GM18507 (cell line): Measurements from ENCODE around the gene RASA2.
"Not testable (repeated sequence)": the region's sequence is repeated elsewhere in the genome, so short reads cannot be mapped to it uniquely, and the experiment has no call there.

ENCODE experiments used
- DNase-seq: peaks from one replicate; pipeline ENCODE4 v3.0.0; 2011; ENCODE audit warnings: low read depth; ENCODE audit not compliant: insufficient read length; ENCODE audit errors: extremely low spot score
- FAIRE-seq: peaks from 2 replicates; lab custom pipeline; 2011; peaks lifted over from hg19 to GRCh38; lab: Jason Lieb, UNC

Gene RASA2

DNA sequence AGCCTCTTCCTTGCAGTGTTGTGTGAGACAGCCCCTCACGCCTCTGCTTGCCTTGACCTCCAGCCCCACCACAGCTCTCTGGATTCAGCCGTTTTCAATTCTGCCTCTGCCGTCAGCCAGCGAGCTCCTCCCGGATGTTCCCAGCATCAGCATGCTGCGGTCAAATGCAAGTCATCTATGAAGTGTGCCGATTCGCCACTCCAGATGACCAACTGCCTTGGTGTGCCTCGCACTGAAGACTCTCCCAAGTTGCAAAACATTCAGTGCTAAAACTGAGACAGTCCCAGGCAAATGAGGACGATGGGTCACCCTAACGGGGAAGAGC, 30.6 kb upstream of the RASA2 start:
- no peak for DNase-seq
- no peak for FAIRE-seq

DNA sequence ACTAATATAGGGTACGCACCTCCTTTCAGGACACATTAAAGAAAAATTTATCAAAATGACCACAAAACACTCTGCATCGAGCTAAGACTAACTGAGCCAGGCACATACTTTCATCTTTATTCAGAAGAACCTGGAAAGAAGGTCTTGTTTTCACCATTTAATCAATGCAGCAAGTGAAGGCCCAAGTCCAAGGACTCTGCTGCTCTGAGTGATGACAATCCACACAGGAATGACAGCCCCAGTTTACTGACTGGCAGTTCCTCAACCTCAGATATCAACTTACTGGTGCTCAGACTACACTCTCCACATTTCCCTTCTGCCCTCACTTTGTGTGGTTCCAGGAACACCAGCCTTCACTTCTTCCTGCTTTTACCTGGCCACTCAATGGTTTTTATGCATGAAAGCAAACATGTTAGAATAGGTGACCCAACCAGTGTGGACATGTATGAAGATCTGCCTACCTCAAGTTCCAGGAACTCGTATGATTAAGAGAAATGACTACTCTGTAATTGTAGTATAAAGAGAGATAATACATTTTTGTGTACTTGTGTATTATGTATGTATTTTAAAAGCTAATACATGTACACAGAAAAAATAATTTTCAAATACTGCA, 29.1 kb upstream of the RASA2 start:
- FAIRE-seq = no peak
- no peak for DNase-seq

DNA sequence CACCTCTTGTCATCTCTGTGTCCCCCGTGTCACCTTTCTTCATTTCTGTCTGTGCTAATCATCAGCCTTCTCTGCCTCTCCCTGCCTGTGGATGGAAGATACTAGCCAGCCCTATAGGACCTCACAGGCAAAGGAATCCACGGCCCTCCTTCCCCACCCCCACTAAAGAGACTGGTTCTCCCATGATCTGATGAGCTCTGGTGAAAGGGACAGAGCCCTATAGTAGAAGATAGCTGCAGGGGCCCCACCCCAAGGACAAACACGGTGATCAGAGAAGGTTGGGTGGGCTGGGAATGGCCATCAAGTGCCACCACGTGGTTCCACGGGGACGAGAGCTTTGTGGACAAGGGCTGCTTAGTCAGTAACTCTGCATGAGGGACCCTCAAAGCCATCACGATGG, 27.8 kb upstream of the RASA2 start:
- FAIRE-seq (no peak), DNase-seq (no peak)

DNA sequence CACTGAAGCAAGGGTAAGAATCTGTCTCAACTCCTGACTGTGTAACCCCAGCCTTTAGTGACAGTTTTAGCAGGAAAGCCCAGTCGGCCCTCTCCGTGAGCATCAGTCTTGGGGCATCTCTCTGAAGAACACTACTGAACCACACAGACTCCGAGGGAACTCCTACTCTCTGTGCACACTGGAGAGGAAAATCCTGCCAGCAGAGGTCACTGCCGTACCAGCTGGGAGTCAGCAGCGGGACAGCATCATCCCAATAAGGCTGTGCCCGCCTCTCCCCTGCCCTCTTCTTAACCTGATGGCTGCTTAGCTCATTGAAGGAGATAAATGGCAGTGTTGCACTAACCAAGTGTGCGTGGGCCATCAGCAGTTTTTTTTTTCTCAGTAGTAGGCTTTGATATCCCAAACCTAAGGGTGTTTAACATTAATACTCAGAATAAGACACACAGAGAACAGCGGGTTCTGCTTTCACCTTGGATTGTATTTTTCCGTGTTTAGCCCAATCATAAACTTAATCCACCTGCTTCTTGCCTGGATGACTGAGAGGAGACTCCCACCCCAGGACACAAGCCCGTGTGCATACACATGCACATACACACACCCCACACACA, 26.6 kb upstream of the RASA2 start:
- peak; percentile 64 for DNase-seq
- FAIRE-seq = peak; percentile 67

DNA sequence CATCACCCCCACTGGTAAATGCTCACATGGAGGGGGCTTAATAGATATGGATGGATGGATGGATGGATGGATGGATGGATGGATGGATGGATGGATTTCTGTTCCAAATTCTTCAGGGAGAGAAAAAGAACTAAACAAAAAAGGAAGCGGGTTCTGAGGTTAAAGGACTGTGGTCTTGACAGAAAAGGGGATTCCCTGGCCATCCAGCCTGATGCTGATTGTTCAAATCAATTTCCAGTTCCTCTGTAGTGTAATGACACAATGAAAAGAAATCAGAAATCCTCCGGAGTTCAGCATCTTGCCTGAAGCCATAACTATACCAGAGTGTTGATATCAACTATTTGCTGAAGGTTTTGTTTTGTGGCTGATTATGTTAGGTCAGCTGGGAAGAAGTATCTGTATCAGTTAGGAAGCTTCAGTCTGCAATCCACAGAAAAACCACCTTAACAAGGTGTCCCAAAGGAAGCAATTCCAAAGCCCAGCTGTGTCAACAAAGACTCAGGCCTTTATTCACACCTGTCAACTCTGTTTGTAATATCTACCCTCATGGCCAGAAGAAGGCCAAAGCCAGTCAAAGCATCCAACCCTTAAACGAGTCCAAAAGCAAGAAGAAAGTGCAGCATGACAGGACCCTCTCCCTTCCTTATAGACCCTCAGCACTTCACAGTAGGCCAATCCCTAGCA, 24.5 kb upstream of the RASA2 start:
- DNase-seq = no peak
- no peak for FAIRE-seq

DNA sequence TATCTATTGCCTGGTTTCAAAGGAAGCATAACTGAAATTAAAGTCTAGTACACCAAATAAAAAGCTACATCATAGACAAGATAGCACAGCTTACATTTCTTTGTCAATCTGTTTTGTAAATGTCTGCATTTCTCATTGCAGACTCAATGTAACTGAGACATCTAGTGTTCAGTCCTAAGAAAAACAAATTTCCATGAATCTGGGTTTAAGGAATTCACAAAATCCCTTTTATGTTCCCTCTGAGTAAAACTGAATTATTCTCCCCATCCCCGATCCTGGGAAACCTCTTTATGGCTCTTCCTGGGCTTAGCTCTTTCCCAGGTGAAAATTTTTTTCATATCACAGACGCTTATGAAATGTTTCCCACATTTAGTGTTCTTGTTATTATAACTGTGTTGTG, 21.6 kb upstream of the RASA2 start:
- no peak for FAIRE-seq

DNA sequence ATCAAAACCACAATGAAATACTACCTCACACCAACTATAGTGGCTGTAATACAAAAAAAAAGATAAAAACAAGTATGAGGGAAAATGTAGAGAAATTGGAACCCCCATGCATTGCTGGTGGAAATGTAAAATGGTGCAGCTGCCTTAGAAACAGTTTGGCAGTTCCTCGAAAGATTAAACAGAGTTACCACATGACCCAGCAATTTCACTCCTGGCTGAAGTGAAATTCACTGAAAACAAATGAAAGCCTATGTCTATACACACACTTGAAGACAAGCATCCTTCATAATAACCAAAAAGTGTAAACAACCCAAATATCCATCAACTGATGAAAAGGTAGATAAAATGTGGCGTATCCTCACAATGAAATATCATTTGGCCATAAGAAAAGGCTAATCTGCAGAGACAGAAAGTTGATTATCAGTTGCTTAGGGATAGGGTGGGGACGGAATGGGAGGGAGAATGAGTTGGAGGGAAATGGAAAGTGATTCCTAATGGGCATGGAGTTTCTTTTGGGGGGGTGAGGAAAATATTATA, 20.1 kb upstream of the RASA2 start:
- no peak for DNase-seq

More for the DNA sequence above, 21.6 kb upstream of the RASA2 start:
- DNase-seq = no peak

DNA sequence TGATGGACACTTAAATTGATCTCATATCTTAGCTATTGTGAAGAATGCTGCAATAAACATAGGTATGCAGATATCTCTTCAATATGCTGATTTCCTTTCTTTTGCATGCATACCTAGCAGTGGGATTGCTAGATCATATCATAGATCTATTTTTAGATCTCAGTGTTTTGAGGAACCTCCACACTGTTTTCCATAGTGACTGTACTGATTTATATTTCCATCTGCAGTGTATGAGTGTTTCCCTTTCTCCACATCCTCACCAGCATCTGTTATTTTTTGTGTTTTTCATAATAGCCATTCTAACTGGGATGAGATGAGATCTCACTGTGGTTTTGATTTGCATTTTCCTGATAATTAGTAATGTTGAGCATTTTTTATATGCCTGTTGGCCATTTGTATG, 17.1 kb upstream of the RASA2 start:
- no peak for FAIRE-seq
- no peak for DNase-seq

More for the DNA sequence above, 20.1 kb upstream of the RASA2 start:
- FAIRE-seq = no peak

DNA sequence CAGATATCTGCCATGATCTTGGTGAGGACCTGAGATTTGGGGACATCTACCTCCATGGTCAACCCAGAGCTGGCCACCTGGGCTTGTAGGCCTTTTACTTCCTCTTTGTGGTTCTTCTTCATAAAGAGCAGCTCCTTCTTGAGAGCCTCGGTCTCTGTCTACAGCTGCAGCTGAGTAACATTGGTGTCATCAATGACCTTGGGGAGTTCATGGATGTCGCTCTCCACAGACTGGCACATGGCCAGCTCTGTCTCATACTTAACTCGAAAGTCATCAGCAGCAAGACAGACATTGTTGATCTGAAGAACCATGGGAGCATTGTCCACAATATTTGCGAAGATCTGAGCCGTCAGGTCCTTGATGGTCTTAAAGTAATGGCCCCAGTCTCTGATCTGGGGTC, 15.7 kb upstream of the RASA2 start:
- DNase-seq (no peak), FAIRE-seq (no peak)

DNA sequence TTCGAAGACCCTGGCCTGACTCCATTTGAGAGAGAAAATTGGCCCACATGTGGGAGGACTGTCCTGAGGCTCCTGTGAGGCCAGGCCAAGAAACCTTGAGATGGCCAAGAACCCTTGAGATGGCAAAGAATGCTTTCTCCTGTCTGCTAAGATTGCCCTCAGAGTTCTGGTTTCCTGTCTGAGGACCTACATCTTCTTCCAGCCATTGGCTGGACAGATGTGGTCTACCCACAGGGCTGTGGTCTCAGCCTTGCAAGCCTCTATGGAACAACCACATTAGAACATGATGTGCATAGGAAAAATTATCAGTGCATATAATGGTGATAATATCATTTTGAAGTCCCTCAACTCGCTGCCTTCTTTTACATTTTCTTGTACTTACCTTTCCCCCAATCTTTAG, 10.8 kb upstream of the RASA2 start:
- DNase-seq (no peak), FAIRE-seq (no peak)

DNA sequence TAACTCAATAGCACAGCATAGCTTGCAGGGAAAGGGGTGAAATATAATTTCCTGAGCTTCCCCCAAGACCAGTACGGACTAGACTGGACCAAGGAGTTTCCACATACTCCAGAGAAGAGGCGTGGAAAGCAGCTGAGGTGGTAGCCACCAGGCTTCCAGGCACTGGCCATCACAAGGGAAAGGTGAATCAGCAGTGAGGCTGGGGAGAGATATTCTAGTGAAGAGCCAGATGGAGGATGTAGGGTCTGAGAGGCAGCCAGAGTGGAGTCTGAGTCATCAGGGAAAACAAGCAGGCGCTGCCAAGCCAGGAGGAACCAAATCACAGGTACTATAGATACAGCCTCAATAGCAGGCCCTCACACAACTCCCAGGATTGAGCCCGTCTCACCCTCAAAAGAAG, 9.6 kb upstream of the RASA2 start:
- DNase-seq = no peak
- no peak for FAIRE-seq

DNA sequence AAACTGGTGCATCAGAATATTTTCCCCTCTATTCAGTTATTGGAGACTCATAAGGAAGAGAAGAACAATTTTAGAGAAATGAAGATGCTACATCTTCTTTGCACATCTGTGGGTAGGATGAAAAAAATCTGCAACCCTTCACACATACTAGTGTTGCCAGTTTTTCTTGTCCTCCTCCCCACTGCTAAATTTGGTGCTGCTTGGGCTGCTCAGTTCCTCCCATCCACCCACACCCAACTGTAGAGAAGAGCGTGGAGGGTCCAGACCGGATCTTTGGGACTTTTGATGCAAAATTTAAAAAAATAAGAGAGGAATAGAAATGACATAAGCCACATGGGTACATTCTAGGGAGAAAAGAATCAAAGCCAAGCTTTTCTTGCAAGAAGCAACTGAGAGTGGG, 8.7 kb upstream of the RASA2 start:
- no peak for FAIRE-seq

DNA sequence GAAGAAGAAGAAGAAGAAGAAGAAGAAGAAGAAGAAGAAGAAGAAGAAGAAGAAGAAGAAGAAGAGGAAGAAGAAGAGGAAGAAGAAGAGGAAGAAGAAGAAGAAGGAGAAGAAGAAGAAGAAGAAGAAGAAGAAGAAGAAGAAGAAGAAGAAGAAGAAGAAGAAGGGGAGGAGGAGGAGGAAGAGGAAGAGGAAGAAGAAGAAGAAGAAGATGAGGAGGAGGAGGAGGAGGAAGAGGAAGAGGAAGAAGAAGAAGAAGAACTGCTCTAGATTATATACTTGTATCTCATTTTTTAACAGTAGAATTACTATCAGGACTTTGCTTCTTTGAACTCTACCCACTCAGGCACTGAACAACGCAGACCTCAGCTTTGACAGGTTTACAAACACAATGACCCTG, 8.0 kb upstream of the RASA2 start:
- FAIRE-seq, DNase-seq: not testable (repeated sequence)

More for the DNA sequence above, 8.7 kb upstream of the RASA2 start:
- no peak for DNase-seq

DNA sequence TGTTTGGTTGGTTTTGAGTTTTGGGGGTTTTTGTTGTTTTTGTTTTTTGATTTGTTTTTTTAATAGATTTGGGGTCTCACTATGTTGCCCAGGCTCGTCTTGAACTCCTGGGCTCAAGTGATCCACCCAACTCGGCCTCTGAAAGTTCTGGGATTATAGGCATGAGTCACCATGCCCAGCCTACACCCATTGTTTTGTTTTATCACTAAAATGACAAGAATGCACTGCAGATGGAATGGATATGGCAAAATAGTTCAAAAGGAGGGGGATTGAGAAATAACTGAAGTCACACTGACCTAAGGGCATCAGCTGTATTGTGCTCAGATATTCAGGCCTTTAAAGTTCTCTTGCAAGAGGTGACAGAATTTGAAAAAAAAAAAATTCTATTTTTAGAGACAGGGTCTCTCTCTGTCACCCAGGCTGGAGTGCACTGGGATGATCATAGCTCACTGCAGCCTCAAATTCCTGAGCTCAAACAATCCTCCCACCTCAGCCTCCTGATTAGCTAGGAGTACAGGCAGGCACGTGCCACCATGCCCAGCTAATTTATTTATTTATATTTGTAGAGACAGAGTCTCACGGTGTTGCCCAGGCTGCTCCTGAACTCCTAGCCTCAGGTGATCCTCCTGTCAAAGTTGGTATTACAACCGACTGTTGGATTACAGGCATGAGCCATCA, 4.4 kb upstream of the RASA2 start:
- FAIRE-seq = no peak
- DNase-seq = no peak

DNA sequence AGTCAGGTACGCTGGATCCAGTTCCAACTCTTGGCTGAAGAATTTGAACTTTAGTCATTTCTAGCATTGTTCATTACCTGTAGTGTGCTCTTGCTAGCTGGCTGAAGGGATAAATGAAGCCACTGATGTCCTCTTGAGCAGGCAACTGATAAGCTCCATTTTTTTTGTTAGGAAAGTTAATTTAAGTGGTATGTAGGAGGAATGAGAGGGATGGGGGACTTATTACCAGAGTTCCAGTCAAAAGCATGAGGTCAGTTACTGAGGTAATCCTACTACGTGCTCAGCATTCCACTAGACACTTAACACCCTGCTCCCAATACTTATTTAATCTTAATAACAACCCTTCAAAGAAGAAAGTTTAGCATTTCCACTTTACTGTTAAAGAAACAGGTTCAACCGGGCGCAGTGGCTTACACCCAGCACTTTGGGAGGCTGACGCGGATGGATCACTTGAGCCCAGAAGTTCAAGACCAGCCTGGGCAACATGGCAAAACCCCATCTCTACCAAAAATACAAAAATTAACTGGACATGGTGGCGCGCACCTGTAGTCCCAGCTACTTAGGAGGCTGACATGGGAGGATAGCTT, 2.0 kb upstream of the RASA2 start:
- DNase-seq (no peak), FAIRE-seq (no peak)

DNA sequence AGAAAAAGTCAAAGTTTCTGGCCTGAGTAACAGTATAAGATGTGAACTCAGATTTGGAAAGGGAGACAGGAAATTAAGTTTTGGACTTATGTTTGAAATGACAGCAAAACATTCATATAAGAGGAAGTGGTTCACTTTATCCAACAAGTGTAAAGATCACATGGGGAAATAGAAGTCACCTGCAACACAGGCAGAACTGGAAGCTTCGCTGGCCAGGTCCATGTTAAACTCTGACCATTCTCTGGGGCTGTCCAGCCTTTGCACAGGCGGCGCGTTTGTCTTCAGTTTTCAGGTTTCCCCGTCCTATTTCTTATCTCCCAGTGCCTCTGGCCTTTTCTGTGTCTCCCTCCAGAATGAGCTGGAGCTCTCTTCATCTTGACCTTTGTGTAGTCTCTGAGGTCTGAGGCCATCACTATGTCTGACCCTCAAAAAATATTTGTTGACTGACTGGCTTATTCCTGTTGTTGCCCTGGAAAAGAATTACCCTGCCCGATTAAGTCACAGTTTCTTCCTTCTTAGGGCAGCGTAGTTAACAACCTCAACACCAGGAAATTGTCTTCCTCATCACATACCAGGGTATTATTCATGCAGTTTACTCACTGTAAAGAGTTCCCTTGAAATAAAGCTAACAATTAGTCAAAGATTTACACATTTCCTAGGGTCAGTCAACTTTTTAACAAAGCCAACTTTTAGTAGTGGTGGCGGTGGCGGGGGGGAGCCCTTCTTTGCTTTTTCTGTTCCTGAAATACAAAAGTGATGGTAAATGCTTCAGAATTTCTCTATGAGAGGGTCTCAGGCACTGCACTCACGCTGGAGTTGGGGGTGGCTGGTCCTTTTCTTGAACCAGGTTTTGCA, 959 bp upstream of the RASA2 start:
- FAIRE-seq (no peak), DNase-seq (no peak)

DNA sequence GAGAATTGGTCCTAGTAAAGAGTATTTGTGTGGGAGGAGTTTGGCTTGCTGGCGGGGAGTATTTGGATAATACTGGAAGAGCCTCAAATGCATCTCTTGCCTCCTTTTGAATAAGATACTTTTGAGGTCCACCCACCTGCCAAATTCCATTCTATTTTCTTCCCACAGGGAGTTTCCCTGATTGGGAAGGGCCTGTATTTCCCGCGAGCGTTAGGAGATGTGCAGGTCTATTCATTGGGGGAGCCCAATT, 406 bp upstream of the RASA2 start:
- DNase-seq = no peak

DNA sequence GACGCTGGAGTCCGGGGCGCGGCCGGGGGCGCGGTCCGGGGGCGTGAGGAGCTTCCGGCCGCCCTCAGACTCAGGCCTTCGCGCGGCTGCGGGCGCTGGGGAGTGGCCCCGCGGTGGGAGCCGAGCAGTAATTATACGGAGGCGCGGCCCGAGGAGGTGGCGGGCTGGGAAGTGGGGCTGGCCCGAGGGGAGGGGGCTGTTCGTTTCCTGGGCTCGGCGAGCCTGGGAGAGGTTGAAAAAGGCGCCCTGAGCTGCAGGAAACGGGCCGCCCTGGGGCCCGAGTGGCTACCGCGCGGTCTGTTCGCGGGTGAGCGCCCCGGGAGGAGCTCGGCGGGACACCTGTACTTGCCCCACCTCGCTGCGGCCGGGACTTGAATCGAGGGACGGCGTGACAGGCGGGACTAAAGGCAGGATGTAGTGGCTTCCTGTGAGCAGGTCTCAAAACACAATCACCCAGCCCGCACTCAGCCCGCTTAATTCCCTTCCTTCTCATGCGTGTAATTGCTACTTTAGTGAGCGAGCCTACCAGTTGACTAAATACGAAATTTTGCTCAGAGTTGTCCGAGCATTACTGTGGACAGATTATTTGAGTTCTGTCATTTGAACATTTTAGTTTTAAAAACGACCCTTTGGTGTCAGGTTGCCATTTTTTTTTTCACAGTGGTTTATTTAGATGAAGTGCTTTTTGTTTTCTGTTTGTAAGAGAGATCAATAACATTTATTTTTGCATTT, 860 bp downstream of the RASA2 start:
- peak; percentile 96 for FAIRE-seq
- DNase-seq = peak; percentile 60

More for the DNA sequence above, 406 bp upstream of the RASA2 start:
- no peak for FAIRE-seq

DNA sequence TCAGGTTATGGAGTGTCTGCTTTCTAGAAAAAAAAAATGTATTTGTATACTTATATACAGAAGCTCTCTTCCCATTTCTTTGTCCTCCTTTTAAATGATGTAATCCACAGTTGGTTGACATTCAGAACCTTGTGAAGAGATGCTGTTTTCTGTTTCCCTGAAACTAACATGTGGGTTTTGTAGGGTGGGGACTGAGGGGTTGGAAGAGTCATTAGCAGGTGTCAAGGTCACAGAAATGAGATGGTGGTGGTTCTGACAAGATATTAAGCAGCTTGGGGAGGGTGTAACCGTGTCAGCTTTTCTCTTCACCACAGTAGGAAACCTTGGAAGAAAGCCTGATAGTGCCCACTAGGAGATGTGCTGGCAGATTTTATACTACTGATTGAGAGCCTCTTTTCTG, 2.4 kb downstream of the RASA2 start:
- FAIRE-seq (peak; percentile 83), DNase-seq (no peak)
